Retina (tissue), 1 donor: Measurements from ENCODE around the gene DAP.

ENCODE experiments used
- DNase-seq: peaks from one replicate; pipeline ENCODE4 v3.0.0-alpha.2; 2016

Gene DAP

DNA sequence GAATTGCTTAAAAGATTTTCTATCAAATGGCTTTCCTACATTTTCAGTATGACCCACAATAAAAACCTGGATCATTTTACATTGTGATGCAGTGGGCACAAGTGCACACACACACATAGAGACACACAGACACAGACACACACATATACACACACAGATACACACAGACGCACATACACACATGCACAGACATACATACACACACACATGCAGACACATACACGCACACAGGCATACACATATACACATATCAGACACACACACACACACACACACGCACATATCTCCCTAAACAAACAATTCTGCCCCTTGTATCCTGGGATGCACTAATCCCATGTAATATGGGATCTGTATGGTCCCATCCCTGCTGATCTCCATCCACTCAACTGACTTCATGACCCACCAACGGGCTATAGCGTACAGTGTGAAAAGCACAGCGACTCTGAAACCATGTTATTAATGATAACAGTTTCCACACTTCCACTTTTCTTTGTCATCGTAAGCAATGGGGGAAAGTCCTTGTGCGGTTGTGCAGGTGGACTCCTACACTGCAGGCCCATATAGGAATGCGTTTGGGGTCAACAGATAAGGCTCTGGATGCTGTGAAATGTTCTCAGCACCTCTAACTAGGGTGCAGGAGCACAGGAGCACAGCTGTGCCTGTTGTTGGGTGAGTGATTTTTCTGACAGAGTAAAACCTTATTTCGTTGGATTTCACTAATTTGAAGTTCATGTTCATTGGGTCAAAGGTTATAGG lies 52.7 kb downstream of the DAP start:
- DNase-seq = no peak

DNA sequence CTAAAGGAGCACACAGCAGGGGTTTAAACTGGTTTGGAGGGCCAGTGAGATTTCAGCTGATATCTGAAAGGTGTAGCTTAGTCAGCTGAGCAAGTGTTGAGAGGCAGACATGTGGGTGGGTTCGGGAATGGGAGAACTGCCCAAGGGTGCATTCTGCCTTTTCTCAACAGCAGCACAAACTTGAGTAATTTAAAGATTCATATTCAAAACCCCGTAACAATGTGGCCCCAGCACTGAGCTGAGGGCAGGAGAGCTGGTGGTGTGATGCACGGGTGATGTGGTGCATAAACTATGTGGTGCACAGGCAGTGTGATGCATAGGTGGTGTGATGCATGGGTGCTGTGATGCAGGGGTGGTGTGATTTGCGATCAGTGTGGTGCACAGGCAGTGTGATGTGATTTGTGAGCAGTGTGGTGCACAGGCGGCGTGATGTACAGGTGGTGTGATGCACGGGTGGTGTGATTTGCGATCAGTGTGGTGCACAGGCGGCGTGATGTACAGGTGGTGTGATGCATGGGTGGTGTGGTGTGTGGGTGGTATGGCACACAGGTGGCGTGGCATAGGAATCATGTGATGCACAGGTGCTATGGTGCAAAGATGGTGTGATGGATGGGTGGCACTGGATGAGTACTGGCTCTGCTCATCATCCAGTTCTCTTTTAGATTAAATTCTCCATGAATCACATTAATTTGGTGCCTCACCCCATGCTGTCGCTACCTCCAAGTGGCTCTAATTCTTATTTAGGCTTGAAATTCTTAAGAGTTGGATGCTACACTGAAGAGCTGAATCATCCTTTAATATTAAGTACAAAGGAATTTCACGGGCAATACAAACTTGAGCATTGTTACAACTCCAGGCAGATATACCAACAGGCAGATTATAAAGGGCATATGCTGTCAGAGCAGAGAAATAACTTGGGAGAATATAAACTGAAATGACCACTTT lies 53.6 kb downstream of the DAP start:
- DNase-seq = no peak

DNA sequence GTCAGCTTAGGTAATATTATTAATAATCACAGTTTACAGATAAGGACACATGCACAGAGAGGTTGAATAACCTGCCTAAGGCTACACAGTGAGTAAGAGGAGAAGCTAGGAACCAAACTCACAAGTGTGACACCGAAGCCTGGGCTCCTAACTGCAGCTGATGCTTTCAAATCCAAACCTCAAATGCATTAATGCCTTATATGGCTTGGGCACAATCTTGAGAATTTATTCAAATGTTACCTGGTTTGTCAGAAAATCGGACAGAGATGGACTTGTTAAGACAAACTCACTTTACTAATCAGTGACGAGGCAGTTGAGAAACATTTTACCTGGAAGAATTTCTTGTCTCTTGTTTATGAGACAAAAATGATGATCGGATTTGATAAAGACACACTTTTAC lies 54.7 kb downstream of the DAP start:
- no peak for DNase-seq

DNA sequence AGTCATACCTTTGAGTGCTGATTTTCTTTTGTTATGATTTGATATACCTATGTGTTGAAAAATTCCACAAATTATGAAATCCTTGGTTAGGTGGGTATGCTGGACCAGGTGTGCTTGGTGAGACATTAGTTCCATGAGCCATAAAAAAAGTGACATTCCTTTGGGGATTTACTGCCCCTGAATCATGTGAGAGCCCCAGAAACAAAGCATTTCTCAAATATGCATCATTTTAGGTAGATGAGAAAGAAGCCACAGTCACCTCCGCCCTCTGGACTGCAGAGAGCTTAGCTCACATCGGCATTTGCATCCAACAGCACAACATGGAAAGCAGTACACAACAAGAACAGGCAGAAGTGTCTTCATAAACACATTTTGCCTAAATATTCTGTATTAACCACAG lies 55.3 kb downstream of the DAP start:
- no peak for DNase-seq

DNA sequence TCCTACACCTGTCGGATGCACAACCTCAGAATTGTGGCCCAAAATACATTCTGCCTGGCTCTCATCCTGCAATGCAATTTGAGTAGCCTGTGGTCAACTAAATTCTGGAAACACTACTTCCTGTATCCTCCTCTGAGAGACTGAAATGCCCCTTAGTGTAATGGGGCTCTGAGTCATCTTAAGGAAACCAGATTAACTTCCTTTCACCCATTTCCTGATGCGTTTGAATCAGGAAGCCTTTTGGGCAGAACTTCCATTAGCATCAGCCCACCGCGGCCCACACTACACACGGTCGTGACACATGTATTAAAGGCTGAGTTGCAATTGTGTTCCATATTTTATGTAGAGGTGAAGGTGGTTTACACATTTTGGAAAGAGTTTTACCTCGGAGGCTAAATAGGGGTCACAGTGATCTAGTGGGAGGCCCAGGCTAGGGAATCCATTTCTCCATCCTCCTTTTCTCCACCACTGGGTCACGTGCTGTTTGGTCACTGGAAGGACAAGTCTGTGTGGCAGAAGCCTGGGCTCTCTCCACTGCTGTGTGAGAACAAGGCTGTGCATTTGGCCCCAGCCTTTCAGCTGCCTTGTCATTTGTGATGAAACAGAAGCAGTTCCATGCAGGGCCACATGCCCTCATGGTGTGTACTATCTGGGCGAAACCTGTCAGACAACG lies 55.9 kb downstream of the DAP start:
- no peak for DNase-seq

DNA sequence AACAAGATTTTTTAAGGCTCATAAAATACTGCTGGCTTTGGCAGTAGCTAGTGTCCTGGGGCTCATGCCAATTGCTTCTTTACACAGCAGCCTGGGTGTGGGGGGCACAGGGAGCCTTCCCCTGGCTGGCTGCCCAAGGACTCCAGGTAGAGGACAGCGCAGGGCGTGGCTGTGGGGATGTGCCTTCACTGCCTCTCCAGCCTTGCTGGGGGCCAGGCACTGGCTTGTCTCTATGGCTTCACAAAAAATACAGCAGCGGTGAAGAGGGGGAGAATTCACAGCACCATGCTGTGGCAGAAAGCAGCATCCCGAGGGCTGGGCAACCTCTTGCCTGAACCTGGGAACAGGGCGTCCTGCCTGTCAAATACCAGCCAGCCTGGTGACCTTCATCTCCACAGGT lies 57.4 kb downstream of the DAP start:
- DNase-seq = no peak

DNA sequence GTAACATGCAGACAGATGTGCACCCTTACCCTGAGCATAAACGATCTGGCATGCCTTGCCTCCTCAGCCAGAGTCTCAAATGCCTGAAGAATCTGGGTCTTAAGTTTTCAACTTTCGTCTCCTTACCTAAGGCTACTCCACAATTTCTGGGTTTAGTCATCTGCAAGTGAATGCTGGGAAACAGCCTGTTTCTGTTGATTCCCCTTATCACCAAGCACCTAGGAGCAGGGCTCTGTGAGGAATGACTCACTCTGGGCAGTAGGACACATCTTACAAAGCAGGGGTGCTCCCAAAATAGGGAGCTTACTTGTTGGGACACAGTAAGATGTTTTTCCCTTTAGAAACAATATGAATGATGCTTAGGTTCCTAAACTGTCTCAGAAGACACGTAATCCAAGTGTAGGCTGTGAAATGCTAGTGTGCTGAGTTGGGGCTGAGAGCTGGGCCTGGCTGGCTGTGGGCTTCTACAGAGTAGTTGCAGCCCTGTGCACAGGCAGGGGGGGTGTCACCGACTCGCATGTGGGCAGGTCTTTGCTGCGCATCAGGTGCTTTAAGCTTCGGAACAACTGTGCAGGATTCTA lies 58.0 kb downstream of the DAP start:
- no peak for DNase-seq

DNA sequence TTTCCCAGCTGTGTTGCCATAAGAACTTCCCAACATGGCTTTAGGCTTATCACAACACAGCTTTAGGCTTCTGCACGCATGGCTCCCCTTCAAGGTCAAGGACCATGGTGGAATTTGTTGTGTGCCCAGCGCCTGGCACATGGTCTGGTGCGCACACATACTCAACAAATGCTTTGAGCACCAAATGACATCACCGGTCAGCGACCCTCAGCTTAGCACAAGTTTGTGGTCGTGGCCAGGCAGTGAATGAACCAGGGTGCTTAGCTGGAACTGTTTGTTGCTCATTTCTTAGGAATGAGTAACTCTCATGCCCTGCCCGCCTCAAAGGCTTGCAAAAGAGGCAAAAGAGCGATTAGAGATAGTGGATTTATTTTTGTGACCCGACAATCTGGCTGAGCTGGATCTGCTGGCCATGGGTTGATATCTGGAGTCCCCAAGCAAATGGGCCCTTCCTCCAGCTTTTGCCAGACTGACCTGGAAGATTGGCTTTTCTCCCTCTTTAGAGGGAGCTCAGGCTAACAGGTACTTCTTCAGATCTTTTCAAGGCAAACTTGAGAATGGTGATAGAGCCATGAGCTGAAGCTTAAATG lies 58.9 kb downstream of the DAP start:
- DNase-seq = no peak

DNA sequence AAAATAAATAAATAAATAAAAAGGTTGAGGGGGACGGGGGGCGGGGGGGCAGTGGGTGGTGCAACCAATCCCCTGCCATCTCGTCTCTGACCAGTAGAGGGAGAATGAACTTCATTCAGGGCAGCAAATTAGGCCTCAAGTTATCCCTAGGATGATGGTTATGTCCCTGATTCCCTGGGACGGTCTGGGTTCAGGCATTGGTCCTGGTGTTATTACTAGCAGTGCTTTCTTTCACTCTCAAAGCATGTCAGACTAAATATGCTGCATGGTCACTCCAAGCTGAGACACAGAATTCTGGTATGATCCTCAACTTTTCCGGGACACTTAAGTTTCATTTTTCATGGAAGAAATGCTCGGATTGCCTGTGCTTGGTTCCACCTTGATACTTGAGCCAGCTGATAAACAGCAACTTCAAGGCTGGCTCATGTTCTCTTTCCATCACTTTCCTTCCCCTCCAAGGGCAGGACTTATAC lies 59.4 kb downstream of the DAP start:
- no peak for DNase-seq

DNA sequence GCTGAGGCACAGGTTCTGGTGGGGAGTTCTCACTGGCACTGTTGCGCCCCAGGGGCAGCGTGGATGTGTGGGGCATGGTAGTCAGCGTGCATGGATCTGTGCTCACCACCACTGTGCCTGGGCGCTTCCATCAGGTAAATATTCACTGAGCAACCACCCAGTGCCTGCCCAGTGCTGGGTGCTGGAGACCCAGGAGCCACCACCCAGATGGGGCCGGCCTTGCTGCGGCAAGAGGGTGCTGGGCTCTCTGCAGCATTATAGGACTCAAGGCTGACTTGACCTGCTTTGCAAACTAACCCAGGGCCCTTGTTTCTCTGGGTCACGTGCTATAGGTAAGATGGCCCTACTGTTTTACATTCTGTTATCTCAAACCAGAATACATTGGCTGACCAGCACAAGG lies 60.5 kb downstream of the DAP start:
- DNase-seq = no peak

DNA sequence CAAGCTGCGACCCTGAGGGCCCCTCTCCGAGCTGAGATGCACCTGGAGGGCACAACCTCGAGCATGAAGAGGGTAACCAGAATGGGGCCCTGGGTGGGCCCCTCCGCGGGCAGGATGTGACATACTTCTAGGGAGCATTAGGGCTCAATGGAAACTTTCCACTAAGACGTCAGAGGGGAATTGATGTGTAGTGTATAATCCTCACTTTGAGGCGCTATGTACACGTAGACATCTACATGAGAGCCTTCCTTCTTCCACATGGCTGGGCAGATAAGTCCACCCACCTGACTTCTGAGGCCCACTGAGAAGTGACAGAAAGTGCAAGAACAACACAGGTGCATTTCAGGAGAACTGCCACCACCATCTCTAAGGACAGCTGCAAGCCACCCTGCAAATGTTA lies 61.0 kb downstream of the DAP start:
- no peak for DNase-seq

DNA sequence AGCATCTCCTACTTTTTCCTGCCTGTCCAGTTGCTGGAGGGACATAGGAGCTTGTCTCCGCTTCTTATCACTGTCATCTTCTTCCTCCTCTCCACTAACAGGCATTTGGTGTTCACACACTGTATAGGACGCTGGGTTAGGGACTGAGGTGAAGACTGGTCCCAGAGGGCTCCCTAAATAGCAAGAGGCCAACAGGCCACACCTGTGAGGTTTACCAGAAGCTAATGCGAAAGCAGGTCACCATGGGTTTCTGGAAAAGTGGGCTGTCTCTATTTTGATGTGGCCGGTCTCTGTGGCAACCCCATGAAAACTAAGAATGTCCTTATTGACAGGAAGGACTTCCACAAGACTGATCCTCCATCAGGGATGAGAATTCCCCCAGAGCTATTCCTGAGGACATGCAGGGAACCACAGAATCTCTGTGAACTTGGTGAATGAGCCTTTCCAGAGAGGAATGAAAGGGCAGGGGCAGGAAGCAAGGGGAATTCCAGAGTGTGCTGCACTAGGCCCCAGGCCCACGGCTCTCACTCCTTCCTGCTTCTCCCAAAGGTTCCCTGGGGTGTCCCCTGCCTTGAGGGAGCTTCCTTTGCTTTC lies 61.7 kb downstream of the DAP start:
- no peak for DNase-seq

DNA sequence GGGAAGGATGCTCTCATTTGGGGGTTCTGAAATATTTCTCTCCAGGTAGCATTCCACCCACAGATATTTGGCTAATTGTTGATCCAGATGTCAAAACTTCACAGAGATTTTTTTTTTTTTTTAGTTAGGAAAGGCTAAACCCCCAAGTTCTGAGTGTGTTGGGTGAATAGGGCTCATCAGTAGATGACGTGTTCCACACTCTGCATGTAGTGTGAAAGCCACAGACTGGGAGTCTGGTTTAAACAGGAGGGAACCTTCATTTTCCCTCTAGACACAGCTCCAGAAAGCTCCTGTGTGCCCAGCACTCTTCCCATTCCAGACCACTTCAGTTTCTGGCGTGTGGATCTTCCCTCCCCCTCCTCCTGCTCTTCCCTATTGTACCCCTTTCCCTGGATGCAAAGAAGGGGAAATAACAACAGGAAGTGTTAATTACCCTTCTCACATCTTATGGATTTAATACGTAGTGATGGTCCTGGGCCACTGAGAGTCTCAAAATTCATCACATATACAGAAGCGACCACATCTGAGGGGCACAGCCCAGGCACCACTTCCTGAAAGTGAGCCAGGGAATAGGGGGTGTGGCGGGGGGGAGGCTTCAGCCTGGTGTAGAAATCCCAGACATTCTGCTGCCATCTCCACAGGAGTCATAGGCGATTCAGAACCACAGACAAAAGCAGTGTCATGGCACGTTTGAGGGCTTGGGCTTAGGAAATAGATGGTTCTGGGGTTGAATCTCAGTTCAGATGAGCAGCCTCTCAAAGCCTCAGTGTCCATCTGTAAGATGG lies 65.1 kb downstream of the DAP start:
- no peak for DNase-seq

DNA sequence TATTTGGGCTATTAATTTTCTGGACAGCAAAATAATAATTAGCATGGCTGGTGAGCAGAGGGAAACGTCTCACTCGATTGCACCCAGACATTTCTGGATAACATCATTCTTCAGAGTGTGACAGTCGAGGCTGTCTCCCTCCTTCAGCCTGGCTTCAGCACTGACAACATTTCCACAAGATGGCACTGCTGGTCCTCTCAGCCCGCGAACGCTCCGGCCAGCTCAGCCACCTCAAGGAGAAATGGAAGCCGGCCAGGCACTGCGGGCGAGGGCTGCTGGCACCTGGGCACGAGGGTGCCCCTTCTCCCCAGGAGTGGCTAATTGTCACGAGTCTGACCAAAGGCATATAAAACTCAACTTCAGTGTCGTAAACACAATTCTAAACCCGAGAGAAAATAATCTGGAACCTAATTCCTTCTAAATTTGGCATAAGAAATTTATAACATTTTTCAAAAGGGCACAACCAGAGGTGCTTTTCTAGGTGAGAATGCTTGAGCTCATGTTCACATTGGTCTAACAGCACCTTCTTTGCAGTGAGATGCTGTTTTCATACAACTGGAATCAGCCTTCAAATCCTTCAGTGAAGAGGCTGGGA lies 65.9 kb downstream of the DAP start:
- DNase-seq = peak; percentile 83

DNA sequence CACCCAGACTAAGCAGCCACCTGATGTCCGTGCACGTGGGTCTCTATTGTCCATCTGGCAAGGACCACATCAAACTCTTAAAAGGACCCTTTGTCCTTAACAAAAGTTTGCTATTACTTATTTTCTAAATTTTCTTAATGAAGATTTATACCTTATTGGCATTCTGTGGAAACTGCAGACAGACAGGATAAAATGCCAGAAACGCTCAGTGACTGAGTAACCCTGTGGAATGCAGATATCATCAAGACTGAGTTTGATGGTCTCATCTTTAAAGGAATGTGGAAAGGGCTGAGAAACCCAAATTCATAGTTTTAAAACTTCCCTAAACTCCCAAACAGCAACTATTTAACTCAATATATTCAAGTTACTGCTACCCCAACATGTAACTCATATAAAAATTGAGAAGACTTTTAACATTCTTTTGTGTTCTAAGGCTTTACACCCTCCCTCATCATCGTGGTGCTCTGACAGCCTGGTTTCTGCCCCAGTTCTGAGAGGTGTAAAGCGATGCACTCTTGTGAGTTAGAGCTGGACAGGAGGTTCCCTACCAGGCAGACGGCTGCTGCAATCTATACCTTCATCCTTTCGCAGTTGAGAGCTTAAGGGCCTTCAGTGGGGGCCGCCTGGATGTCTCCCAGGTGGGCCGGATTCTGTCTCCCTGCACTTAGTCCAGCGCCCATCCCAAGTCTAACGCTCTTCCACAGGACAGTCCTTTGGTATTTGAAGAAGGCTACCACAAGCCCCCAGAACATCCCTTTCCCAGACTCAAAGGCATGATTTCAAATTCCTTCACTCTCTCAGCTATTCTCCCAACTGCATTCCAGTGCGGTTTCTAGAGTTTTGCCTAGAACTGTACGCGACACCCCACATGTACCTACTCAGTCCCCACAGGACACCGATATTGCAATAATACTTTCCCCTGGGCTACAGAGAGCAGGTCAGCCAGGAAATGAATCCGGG lies 68.9 kb downstream of the DAP start:
- no peak for DNase-seq

DNA sequence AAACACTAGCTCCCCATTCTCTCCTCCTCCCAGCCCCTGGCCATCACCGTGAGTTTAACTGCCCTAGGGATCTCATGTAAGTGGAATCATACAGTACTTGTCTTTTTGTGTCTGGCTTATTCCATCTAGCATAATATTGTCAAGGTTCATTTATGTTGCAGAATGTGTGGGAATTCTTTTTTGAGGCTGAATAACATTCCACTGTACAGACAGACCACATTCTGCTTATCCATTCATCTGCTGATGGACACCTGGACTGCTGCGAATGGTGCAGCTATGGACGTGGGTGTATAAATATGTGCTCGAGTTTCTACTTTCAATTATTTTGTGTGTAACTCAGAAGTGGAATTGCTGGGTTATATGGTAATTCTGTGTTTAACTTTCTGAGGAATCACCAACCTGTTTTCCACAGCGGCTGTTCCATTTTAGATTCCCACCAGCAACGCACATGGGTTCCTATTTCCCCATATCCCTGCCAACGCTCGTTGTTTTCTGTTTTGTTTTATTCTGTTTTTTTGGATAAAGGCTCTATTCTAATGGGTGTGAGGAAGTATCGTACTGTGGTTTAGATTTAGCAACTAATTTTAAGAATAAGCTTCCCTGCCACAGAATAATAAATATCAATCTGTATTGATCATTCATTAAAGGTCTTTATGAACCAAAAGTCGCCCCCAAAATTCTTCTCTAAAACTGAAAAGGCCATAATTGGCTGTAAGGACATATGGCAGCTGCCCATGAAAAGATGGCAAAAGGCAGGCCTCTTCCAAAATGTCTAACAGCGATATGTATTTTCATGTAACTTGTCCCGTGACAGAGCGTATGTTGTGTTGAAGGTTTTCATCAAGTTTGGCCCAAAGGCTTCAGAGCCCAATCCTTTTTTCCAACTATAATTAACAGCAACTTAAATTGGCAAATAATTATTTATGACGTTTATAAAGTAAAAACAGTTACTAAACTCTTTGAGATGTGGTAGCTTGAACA lies 70.3 kb downstream of the DAP start:
- DNase-seq = no peak

DNA sequence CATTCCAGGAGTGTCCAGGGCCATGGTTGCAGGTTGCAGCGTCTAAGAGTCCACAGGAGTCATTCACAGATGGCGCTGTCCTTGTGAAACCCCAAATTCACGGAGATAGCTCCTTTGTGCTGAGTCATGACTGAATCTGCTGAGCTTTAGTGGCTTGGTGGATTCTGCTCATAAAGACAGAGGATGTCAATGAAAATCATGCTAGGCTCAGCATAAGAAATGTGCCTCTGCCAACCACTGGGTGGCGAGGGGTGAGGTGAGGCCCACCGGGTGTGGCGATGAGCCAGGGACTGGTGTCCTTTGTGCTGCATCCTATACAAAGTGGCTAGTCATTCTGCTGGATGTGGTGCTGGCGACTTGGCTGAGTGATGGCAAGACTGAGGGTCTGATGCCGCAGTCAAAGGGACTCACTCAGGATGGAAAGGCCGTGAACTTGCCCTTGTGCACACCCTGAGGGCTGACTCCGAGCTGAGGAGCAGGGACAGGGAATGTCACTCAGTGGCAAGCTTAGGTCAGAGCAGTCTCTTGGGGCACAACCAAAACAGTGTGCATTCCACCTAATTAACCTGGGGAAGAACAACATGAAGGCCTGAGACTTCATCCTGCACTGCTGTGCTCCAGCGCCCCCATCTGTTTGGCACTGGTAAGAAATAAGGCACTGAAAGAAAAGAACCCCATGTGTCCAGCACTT lies 71.5 kb downstream of the DAP start:
- no peak for DNase-seq

DNA sequence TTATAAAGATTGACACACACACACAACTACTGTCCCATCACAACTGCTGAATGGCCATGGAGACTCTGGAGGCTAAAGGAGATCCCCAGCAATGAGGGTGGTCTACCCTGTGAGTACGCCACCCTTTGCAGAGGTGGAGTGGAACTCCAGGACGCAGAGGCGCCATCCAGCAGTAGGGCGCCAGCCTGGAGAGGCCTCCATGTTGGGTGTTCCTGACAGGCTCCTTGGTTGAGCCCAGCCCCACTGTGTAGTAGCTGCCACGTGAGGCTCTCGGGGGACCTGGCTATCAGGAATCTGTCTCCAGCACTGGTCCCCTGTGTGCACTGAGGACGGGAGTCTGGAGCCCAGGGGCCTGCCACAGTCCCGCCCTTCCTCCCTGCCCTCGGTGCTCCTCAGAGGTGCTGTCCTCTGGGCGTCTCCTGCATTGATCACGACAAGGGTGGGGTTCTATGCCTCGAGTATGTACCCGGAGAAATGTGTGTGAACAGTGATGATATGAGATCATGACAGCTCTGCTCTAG lies 72.3 kb downstream of the DAP start:
- no peak for DNase-seq
